HCT116 (cell line): Measurements from ENCODE around the gene TMEM116. TPM values are rescaled to one million over a fixed set of nuclear protein-coding genes. Genes with fewer than 3 reads are reported as not detected.

Source experiments
- ATAC-seq: fragments of 200-7000 bp; cut with Tn5 transposase; 2 replicates; pipeline ENCODE4 v1.9.1; 2020; ENCODE audit warnings: mild to moderate bottlenecking, moderate library complexity
- BruUV-seq: library from RNA; stranded (reverse); fragments of 400-500 nt; replicated peaks from 2 replicates; lab custom pipeline; 2021; lab: Mats Ljungman, UMichigan
- CTCF ChIA-PET: fragments of 300-600 bp; sonication (Branson Sonifier 250); formaldehyde crosslinking; loops from one replicate; lab custom pipeline; 2021; ENCODE audit warnings: antibody characterized with exemption; lab: Charles Lee
- POLR2A ChIA-PET: fragments of 300-600, 350-600 bp; sonication (Branson Sonifier 250); formaldehyde crosslinking; loops from one replicate; lab custom pipeline; 2021; ENCODE audit warnings: antibody characterized with exemption; lab: Charles Lee
- RAD21 ChIA-PET, 2 experiments: fragments of 300-600 bp; sonication (Branson Sonifier 250); formaldehyde crosslinking; loops; one replicate each; lab custom pipeline; 2023; ENCODE audit warnings: low total read pairs in 2 of 2; ENCODE audit not compliant: uncharacterized antibody in 2 of 2, unreplicated experiment in 2 of 2, low non-redundant PET in 1 of 2; lab: Charles Lee
- DNase-seq: peaks from one replicate; pipeline ENCODE4 v3.0.0-alpha.2; 2010; ENCODE audit warnings: low read depth, low spot score
- H2AFZ ChIP-seq: fragments of 200-600 bp; shearing (Covaris generic), sonication (generic); 2 replicates; pipeline ENCODE4 v1.6.1; 2017; ENCODE audit warnings: low read depth, mixed run types, mixed read lengths, antibody characterized with exemption, low read length; ENCODE audit not compliant: poor library complexity, severe bottlenecking
- H3K27ac ChIP-seq: 2 replicates; pipeline ENCODE4 v1.5.1; 2012; ENCODE audit warnings: low read depth, low read length
- H3K27me3 ChIP-seq: fragments of 200-600 bp; sonication (generic); 2 replicates; pipeline ENCODE4 v1.6.1; 2016; ENCODE audit warnings: mixed run types, low read length, mixed read lengths; ENCODE audit not compliant: insufficient read depth
- H3K36me3 ChIP-seq, 2 experiments: fragments of 200-500 bp in 1 of 2; fragments of 200-600 bp in 1 of 2; sonication (Bioruptor generic) in 1 of 2; sonication (generic) in 1 of 2; 2 replicates each; pipeline versions ENCODE4 v1.5.1 to v1.6.1; 2014 to 2016; ENCODE audit warnings: low read length in 2 of 2, inconsistent platforms in 1 of 2, mixed read lengths in 1 of 2, mixed run types in 1 of 2; ENCODE audit not compliant: insufficient read depth in 2 of 2, control insufficient read depth in 1 of 2
- H3K4me1 ChIP-seq, 2 experiments: fragments of 200-600 bp in 1 of 2; sonication (generic) in 1 of 2; 2 replicates each; pipeline versions ENCODE4 v1.5.1 to v1.6.1; 2012 to 2017; ENCODE audit warnings: low read length in 2 of 2, inconsistent platforms in 1 of 2, mild to moderate bottlenecking in 1 of 2, mixed read lengths in 1 of 2, mixed run types in 1 of 2, moderate library complexity in 1 of 2; ENCODE audit not compliant: insufficient read depth in 2 of 2, control insufficient read depth in 1 of 2
- H3K4me2 ChIP-seq: fragments of 200-600 bp; sonication (generic); 2 replicates; pipeline ENCODE4 v1.6.1; 2017; ENCODE audit warnings: mixed run types, low read length, mixed read lengths
- H3K4me3 ChIP-seq, 2 experiments: fragments of 200-600 bp in 1 of 2; sonication (generic) in 1 of 2; replicated peaks in 1 of 2; 2 replicates each; pipeline ENCODE4 v1.5.1; 2011 to 2016; ENCODE audit warnings: low read length in 2 of 2, control low read depth in 1 of 2, low read depth in 1 of 2, mild to moderate bottlenecking in 1 of 2, mixed read lengths in 1 of 2, mixed run types in 1 of 2
- H3K79me2 ChIP-seq: fragments of 200-600 bp; sonication (generic); 2 replicates; pipeline ENCODE4 v1.6.1; 2017; ENCODE audit warnings: mild to moderate bottlenecking, mixed run types, low read length, moderate library complexity, mixed read lengths; ENCODE audit not compliant: insufficient read depth
- H3K9ac ChIP-seq: fragments of 200-600 bp; sonication (generic); 2 replicates; pipeline ENCODE4 v1.6.1; 2016; ENCODE audit warnings: low read length, mixed read lengths
- H3K9me2 ChIP-seq: fragments of 200-600 bp; sonication (generic), shearing (Covaris generic); 2 replicates; pipeline ENCODE4 v1.6.1; 2017; ENCODE audit warnings: mixed run types, mild to moderate bottlenecking, moderate library complexity; ENCODE audit not compliant: insufficient read depth
- H3K9me3 ChIP-seq, 2 experiments: fragments of 200-500 bp in 1 of 2; fragments of 200-600 bp in 1 of 2; sonication (Bioruptor generic) in 1 of 2; sonication (generic) in 1 of 2; 2 replicates each; pipeline ENCODE4 v1.6.1; 2014 to 2017; ENCODE audit warnings: low read length in 2 of 2, mixed read lengths in 2 of 2, inconsistent platforms in 1 of 2, low read depth in 1 of 2, mild to moderate bottlenecking in 1 of 2, mixed run types in 1 of 2, moderate library complexity in 1 of 2; ENCODE audit not compliant: control insufficient read depth in 1 of 2, insufficient read depth in 1 of 2
- H4K20me1 ChIP-seq: fragments of 200-600 bp; sonication (generic), shearing (Covaris generic); 2 replicates; pipeline ENCODE4 v1.6.1; 2017; ENCODE audit warnings: mixed run types, mild to moderate bottlenecking, moderate library complexity; ENCODE audit not compliant: insufficient read depth
- ATF3 ChIP-seq: IDR thresholded peaks from 2 replicates; pipeline ENCODE4 v1.6.1; 2012
- CBX3 ChIP-seq: IDR thresholded peaks from 2 replicates; pipeline ENCODE4 v1.6.1; 2012; ENCODE audit warnings: low read depth
- CEBPB ChIP-seq: IDR thresholded peaks from 2 replicates; pipeline ENCODE4 v1.6.1; 2012; ENCODE audit warnings: low read depth
- EGR1 ChIP-seq: IDR thresholded peaks from 2 replicates; pipeline ENCODE4 v1.6.1; 2012; ENCODE audit warnings: low read depth
- FOSL1 ChIP-seq: IDR thresholded peaks from 2 replicates; pipeline ENCODE4 v1.6.1; 2012; ENCODE audit warnings: low read depth
- MAX ChIP-seq: IDR thresholded peaks from 2 replicates; pipeline ENCODE4 v1.6.1; 2012
- POLR2A ChIP-seq: IDR thresholded peaks from 2 replicates; pipeline ENCODE4 v1.7.0; 2011; ENCODE audit warnings: borderline replicate concordance; ENCODE audit not compliant: insufficient read depth, insufficient read length; ENCODE audit errors: extremely low read depth
- REST ChIP-seq: IDR thresholded peaks from 2 replicates; pipeline ENCODE4 v1.6.1; 2012; ENCODE audit warnings: low read depth
- SRF ChIP-seq: IDR thresholded peaks from 2 replicates; pipeline ENCODE4 v1.6.1; 2012; ENCODE audit warnings: low read depth
- TCF7L2 ChIP-seq: IDR thresholded peaks from 2 replicates; pipeline ENCODE4 v1.7.0; 2011; ENCODE audit warnings: borderline replicate concordance, inconsistent platforms; ENCODE audit not compliant: insufficient read depth, insufficient read length; ENCODE audit errors: extremely low read depth
- intact Hi-C: fragments of 100-400 bp; cut with micrococcal nuclease; formaldehyde crosslinking; loops from 2 replicates; pipeline ENCODE4 v1.10.0; 2022
- total RNA-seq: library from RNA; stranded (reverse); gene quantifications from one replicate; pipeline ENCODE4 v1.2.1, GENCODE V29; 2021; ENCODE audit not compliant: unreplicated experiment

TMEM116 gene
- total RNA-seq, 1 experiment from 2014 or later = 6.8 TPM

- POLR2A ChIA-PET = no interaction called here
- TF ChIP-seq POLR2A (no peak), MAX (no peak), TCF7L2 (no peak), SRF (no peak), FOSL1 (no peak), CEBPB (no peak), CBX3 (no peak), EGR1 (no peak), ATF3 (no peak), REST (no peak)
- TF ChIP-seq, all 23 proteins: peak for 0
- no peak overlapping the region for H3K27ac ChIP-seq
- H3K9ac ChIP-seq = no peak overlapping the region
- ChIA-PET CTCF (interaction anchor here (1.1 to 1.7 kb wide), 2 partner anchors 10 to 69 kb away, joined by 4 to 5 read pairs; partner anchors contain the start of genes ERP29 and TMEM116), RAD21 (no interaction called here)
- H3K4me2 ChIP-seq = no peak overlapping the region
- H2AFZ ChIP-seq = no peak overlapping the region
- ATAC-seq (no peak), DNase-seq (no peak)
- H3K4me1 ChIP-seq = no peaks in the 10 kb centered on the region; a peak in 1 of 4 replicates
- no peak overlapping the region for H3K4me3 ChIP-seq
- H4K20me1 ChIP-seq = no peaks in the 10 kb centered on the region
- no peaks in the 10 kb centered on the region for H3K27me3 ChIP-seq
- H3K79me2 ChIP-seq = no peaks in the 10 kb centered on the region
- H3K9me3 ChIP-seq = no peaks in the 10 kb centered on the region
- BruUV-seq = no TSS peak
- intact Hi-C loops = no loop called here
- no peaks in the 10 kb centered on the region for H3K9me2 ChIP-seq
- H3K36me3 ChIP-seq = no peaks in the 10 kb centered on the region
Observed at GRCh38 chr12:111943929-111944328, 69.0 kb downstream of the TMEM116 start.
